ENCODE results near the gene MYO1A.
"Not testable (repeated sequence)": the region's sequence is repeated elsewhere in the genome, so short reads cannot be mapped to it uniquely, and the experiment has no call there.

MYO1A gene

GRCh38 chr12:57019983-57020719, 29.8 kb downstream of the MYO1A start:
- TF ChIP-seq CTCF (IDR thresholded peaks at IDR 0.05; ENCODE audit: borderline replicate concordance, insufficient read depth, low read depth, low read length) = no peak
- no peak overlapping the region for H3K4me3 ChIP-seq (ENCODE audit: low read depth, low read length)

DNA sequence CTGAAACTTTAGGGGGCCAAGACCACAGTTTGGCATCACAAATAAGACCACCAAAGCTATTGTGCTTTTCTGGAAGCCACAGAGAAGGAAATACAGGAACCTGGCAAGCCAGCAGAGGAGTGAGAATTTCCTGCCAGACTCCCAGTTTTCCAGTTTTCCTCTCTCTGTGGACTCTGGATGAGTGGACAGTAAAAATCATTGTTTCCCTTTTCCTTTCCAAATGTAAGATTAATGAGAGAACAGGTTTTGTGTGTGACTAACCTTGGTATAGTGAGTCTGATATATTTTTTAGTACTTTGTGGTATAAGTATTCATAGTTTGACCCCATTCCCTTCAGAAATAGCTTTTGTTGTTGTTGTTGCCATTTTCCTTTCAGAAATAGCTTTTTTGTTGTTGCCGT, 31.0 kb downstream of the MYO1A start:
- no peak overlapping the region for H3K4me3 ChIP-seq (ENCODE audit: low read depth, low read length)
- TF ChIP-seq CTCF (IDR thresholded peaks at IDR 0.05; ENCODE audit: borderline replicate concordance, insufficient read depth, low read depth, low read length) = no peak

- H3K4me3 ChIP-seq (ENCODE audit: low read depth, low read length) = not testable (repeated sequence)
Observed at GRCh38 chr12:57018353-57018752, 31.6 kb downstream of the MYO1A start.

DNA sequence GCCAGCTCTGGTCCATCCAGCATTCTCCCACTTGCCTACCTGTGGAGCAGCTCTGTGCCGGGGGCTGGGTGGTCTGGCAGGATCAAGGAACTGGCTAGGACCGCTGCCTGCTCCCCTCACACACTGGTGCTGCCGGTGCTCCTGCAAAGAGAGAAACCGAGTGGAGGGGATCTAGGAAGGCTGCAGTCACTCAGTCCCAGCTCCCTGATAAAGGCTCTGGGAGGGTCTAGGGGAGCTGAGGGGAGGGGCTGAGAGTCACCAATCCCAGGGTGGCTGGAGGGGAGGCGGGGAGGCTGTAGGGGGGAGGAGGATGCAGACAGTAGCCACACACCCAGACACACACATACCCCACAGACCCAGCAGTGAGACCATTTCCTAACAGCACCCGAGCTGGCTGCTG, 33.6 kb downstream of the MYO1A start, which contains the start of gene TAC3:
TSS of gene TAC3 (minus strand) at position 182 of the 400 bp plus-strand sequence. CDS start 732 bp downstream, outside the sequence.
- TF ChIP-seq CTCF (IDR thresholded peaks at IDR 0.05; ENCODE audit: borderline replicate concordance, insufficient read depth, low read depth, low read length) = no peak
- no peak within 1 kb of the TSS for H3K4me3 ChIP-seq (ENCODE audit: low read depth, low read length)

DNA sequence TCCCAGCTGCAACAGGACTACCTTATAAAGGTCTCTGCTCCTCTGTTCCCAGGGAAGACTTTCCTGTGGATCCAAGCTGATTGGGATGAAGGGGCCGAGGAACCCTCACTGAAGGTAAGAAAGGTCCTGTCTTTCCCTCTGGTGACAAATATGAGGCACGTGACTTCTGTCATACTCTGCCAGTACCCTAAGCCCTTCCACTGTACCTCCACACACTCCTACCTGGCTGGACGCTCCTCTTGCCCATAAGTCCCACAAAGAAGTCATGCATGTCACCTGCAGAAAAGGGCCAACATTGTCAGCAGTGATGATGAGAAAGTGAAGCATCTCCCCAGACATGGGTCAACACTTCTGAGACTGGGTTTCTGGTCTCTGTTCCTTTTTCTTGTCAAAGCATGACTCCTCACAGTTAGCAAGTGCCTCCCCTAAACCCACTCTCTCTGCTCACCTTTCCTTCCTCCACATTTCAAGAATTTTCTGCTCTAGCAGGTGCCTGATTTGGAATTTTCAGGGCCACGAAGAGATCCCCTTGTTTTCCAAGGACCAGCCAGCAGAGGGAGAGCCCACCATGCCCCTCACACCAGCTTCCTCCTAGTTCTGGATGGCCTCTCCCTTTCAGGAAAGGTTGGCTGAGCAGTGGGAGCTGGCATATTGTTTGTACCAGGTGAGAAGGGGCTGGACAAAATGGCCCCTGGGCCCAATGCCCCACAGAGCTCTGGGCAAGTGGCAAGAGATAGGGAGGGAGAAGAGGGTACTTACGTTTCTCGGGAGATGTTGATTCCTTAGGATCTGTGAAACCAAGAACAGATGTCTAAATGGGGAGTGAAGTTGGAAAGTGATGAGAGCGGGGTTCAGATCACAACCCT, 37.1 kb downstream of the MYO1A start:
- H3K4me3 ChIP-seq (ENCODE audit: low read depth, low read length) = no peak overlapping the region
- TF ChIP-seq CTCF (IDR thresholded peaks at IDR 0.05; ENCODE audit: borderline replicate concordance, insufficient read depth, low read depth, low read length) = no peak

GRCh38 chr12:57011438-57012424, 38.2 kb downstream of the MYO1A start:
- TF ChIP-seq CTCF (IDR thresholded peaks at IDR 0.05; ENCODE audit: borderline replicate concordance, insufficient read depth, low read depth, low read length) = no peak
- H3K4me3 ChIP-seq (ENCODE audit: low read depth, low read length) = no peak overlapping the region
